K562 (cell line): ENCODE measurements around the gene MBD3. TPM values are rescaled to one million over a fixed set of nuclear protein-coding genes. Genes with fewer than 3 reads are reported as not detected.

ENCODE experiments used
- ATAC-seq: fragments of 200-7000 bp; cut with Tn5 transposase; 3 replicates; pipeline ENCODE4 v1.9.1; 2020; ENCODE audit warnings: moderate library complexity
- BruUV-seq: library from RNA; stranded (reverse); fragments of 400-500 nt; replicated peaks from 2 replicates; lab custom pipeline; 2021; lab: Mats Ljungman, UMichigan
- CTCF ChIA-PET: fragments of 300-600 bp; formaldehyde crosslinking; extraction: SDS; loops from one replicate; lab custom pipeline; 2021; ENCODE audit warnings: low intra/inter-chr PET ratio; lab: Yijun Ruan, JAX
- POLR2A ChIA-PET: fragments of 300-600, 350-650 bp; sonication (Branson Sonifier 250); formaldehyde crosslinking; extraction: SDS; loops from one replicate; lab custom pipeline; 2021; ENCODE audit warnings: antibody characterized with exemption, inconsistent platforms; lab: Yijun Ruan, JAX
- DNase-seq, 4 experiments: peaks; one replicate each; pipeline versions ENCODE4 v3.0.0 to v3.0.0-alpha.2; 2011 to 2018; ENCODE audit warnings: low spot score in 3 of 4, mixed read lengths in 3 of 4; ENCODE audit errors: extremely low read depth in 1 of 4
- FAIRE-seq: peaks from 2 replicates; lab custom pipeline; 2011; peaks lifted over from hg19 to GRCh38; lab: Jason Lieb, UNC
- H2AFZ ChIP-seq: 2 replicates; pipeline ENCODE4 v1.6.0; 2011; ENCODE audit warnings: low read depth, low read length, control low read depth, inconsistent platforms
- H3K27ac ChIP-seq: fragments of 200-600 bp; 3 replicates; pipeline ENCODE4 v1.8.0; 2011; ENCODE audit warnings: low read depth, mild to moderate bottlenecking, control low read depth, inconsistent platforms, low read length, moderate library complexity, mixed read lengths; ENCODE audit errors: extremely low read depth
- H3K27me3 ChIP-seq, 2 experiments: fragments of 300-600 bp in 1 of 2; 2 replicates in 1 of 2; 3 replicates in 1 of 2; pipeline versions ENCODE4 v1.6.0 to v1.8.0; 2011; ENCODE audit warnings: inconsistent platforms in 2 of 2, low read length in 2 of 2, mild to moderate bottlenecking in 1 of 2, mixed read lengths in 1 of 2, moderate library complexity in 1 of 2; ENCODE audit not compliant: control insufficient read depth in 2 of 2, insufficient read depth in 2 of 2
- H3K36me3 ChIP-seq: fragments of 300-600 bp; 3 replicates; pipeline ENCODE4 v1.8.0; 2011; ENCODE audit warnings: mild to moderate bottlenecking, low read length, inconsistent platforms; ENCODE audit not compliant: control insufficient read depth, insufficient read depth
- H3K4me1 ChIP-seq, 2 experiments: fragments of 200-600 bp in 1 of 2; replicated peaks in 1 of 2; 2 replicates in 1 of 2; 3 replicates in 1 of 2; pipeline versions ENCODE4 v1.5.1 to v1.8.0; 2011; ENCODE audit warnings: inconsistent platforms in 2 of 2, low read length in 2 of 2, mild to moderate bottlenecking in 1 of 2, mixed read lengths in 1 of 2, moderate library complexity in 1 of 2; ENCODE audit not compliant: control insufficient read depth in 2 of 2, insufficient read depth in 2 of 2
- H3K4me2 ChIP-seq: 2 replicates; pipeline ENCODE4 v1.6.1; 2011; ENCODE audit warnings: low read length, control low read depth, inconsistent platforms, mixed read lengths; ENCODE audit not compliant: insufficient read depth
- H3K4me3 ChIP-seq: fragments of 200-600 bp; sonication (generic), shearing (Covaris generic); 2 replicates; pipeline ENCODE4 v1.5.1; 2016; ENCODE audit warnings: control low read depth, inconsistent platforms
- H3K79me2 ChIP-seq: fragments of 200-600 bp; 3 replicates; pipeline ENCODE4 v1.8.0; 2011; ENCODE audit warnings: low read length, inconsistent platforms; ENCODE audit not compliant: control insufficient read depth, insufficient read depth
- H3K9ac ChIP-seq, 2 experiments: 2 replicates each; pipeline versions ENCODE4 v1.6.0 to v1.6.1; 2011; ENCODE audit warnings: low read depth in 2 of 2, low read length in 2 of 2, control low read depth in 1 of 2, inconsistent platforms in 1 of 2, mild to moderate bottlenecking in 1 of 2, mixed read lengths in 1 of 2; ENCODE audit not compliant: insufficient read depth in 1 of 2
- H3K9me1 ChIP-seq: one replicate; pipeline ENCODE4 v1.6.0; 2011; ENCODE audit warnings: inconsistent platforms, mild to moderate bottlenecking, low read length, moderate library complexity; ENCODE audit not compliant: control insufficient read depth, insufficient read depth
- H3K9me3 ChIP-seq: replicated peaks from 2 replicates; pipeline ENCODE4 v1.5.1; 2011; ENCODE audit warnings: low read depth, low read length, inconsistent platforms; ENCODE audit not compliant: control insufficient read depth, insufficient read depth
- H4K20me1 ChIP-seq: replicated peaks from 2 replicates; pipeline ENCODE4 v1.6.1; 2011; ENCODE audit warnings: low read length, inconsistent platforms, mixed read lengths; ENCODE audit not compliant: control insufficient read depth, insufficient read depth
- EP400 ChIP-seq: fragments of 450-650 bp; IDR thresholded peaks from 2 replicates; pipeline ENCODE4 v1.6.1; 2017; ENCODE audit warnings: antibody characterized with exemption, mild to moderate bottlenecking, moderate library complexity
- NFE2L1 ChIP-seq: fragments of 450-650 bp; IDR thresholded peaks from 2 replicates; pipeline ENCODE4 v1.6.1; 2016; ENCODE audit warnings: missing genetic modification characterization, low read depth, mild to moderate bottlenecking, missing compliant biosample characterization, moderate library complexity, borderline replicate concordance
- POLR2G ChIP-seq: fragments of 200-400 bp; formaldehyde crosslinking; IDR thresholded peaks from 2 replicates; pipeline ENCODE4 v1.6.1; 2017; ENCODE audit warnings: low read depth, mild to moderate bottlenecking, antibody characterized with exemption, low read length, moderate library complexity
- RFX7 ChIP-seq: fragments of 250-450 bp; sonication (Bioruptor Pico); IDR thresholded peaks from 2 replicates; pipeline ENCODE4 v1.5.1; 2021; ENCODE audit warnings: mild to moderate bottlenecking
- SP2 ChIP-seq: IDR thresholded peaks from 2 replicates; pipeline ENCODE4 v1.6.1; 2011; ENCODE audit warnings: mild to moderate bottlenecking, low read depth, low read length, moderate library complexity; ENCODE audit not compliant: poor library complexity, severe bottlenecking; ENCODE audit errors: extremely low read depth
- ZFP1 ChIP-seq: fragments of 450-650 bp; formaldehyde crosslinking; IDR thresholded peaks from 2 replicates; pipeline ENCODE4 v1.4.0; 2020; ENCODE audit warnings: mild to moderate bottlenecking, mixed read lengths
- ZFX ChIP-seq: sonication (generic); formaldehyde crosslinking; IDR thresholded peaks from 2 replicates; pipeline ENCODE4 v1.8.0; 2022; ENCODE audit warnings: mild to moderate bottlenecking, missing genetic modification reagents, moderate library complexity
- ZNF282 ChIP-seq: sonication (generic); formaldehyde crosslinking; IDR thresholded peaks from 2 replicates; pipeline ENCODE4 v1.8.1; 2023; ENCODE audit warnings: missing genetic modification reagents
- ZNF354B ChIP-seq: fragments of 250-450 bp; sonication (Bioruptor Pico); IDR thresholded peaks from 2 replicates; pipeline ENCODE4 v1.4.0; 2020
- WGBS: fragments of 100-300 bp; shearing (Covaris generic); methylation state at CpG from one replicate; pipeline ENCODE4 v1.1.6; 2016; ENCODE audit warnings: low coverage, mixed read lengths; ENCODE audit not compliant: insufficient coverage; ENCODE audit errors: missing lambda C conversion rate; 5-methylcytosine and 5-hydroxymethylcytosine counted together
- in situ Hi-C: fragments of 300-500 bp; cut with MboI; formaldehyde crosslinking; loops from 4 replicates; pipeline ENCODE4 v1.15.0; 2018; ENCODE audit warnings: inconsistent platforms, mixed read lengths
- intact Hi-C: fragments of 100-400 bp; cut with micrococcal nuclease; formaldehyde crosslinking; loops from 2 replicates; pipeline ENCODE4 v1.14.2; 2022
- polyA plus RNA-seq, 8 experiments: library from polyadenylated mRNA; depleted of rRNA in 4 of 8; stranded (reverse) in 5 of 8; unstranded in 3 of 8; fragments of >200 nt; fragmentation: Nextera tagmentation in 2 of 8; fragmentation: Illumina TruSeq in 1 of 8; extraction: Ambion mirVana in 2 of 8; extraction: Trizol in 1 of 8; gene quantifications; 2 replicates each; pipeline versions ENCODE4 v1.2.1 to v1.2.3, GENCODE V29; 2011 to 2014; ENCODE audit warnings: inconsistent platforms in 1 of 8, missing spikeins in 1 of 8
- total RNA-seq, 7 experiments: library from RNA; depleted of rRNA in 6 of 7; stranded (reverse); fragments of >200 nt in 6 of 7; fragmentation: Illumina TruSeq in 2 of 7; extraction: Trizol in 2 of 7; gene quantifications; 2 replicates each; pipeline versions ENCODE4 v1.2.1 to v1.2.3, GENCODE V29; 2011 to 2021; ENCODE audit warnings: low replicate concordance in 1 of 7
- TF ChIP-seq, protein P1 (sequence below): fragments of 250-450 bp; sonication (Bioruptor Pico); IDR thresholded peaks from 2 replicates; pipeline ENCODE4 v1.4.0; 2020; ENCODE audit warnings: mild to moderate bottlenecking, moderate library complexity, borderline replicate concordance
- TF ChIP-seq, protein P2 (sequence below), 2 experiments: fragments of 450-650 bp; conservative IDR thresholded peaks; 2 replicates each; pipeline ENCODE4 v1.6.1; 2017; ENCODE audit warnings: mild to moderate bottlenecking in 2 of 2, moderate library complexity in 2 of 2

Gene MBD3
- total and polyA plus RNA-seq, 9 of the 15 experiments (the other 6 are each of a cell fraction or from before 2014, with no cell fraction given) = 0.24 to 137 (median 30.9) TPM

DNA sequence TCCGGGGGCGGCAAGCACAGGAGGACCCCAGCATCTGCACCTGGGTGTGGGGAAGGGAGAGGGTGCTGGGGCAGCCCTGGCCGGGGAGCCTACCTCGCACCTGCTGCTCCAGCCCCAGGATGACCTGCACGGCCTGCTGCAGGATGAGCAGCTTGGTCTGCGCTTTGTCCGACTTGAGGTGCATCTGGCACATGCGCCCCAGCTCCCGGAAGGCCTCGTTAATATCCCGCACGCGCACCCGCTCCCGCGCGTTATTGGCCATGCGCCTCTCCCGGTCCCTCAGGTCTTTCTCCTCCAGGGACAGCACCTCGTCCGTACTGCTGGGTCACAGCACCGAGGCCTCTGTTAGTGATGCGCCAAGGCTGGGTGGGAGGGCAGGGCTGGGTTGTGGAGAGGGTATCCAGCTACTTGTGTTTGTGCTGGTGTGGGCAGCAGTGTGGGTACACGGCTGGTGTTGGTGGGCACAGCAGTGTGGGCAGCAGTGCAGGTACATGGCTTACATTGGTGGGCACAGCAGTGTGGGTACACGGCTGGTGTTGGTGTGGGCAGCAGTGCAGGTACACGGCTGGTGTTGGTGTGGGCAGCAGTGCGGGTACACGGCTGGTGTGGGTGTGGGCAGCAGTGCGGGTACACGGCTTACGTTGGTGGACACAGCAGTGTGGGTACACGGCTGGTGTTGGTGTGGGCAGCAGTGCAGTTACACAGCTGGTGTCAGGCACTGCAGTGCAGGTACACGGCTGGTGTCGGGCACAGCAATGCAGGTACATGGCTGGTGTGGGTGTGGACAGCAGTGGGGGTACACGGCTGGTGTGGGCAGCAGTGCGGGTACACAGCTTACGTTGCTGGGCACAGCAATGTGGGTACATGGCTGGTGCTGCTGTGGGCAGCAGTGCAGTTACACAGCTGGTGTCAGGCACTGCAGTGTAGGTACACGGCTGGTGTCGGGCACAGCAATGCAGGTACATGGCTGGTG lies 19.7 kb upstream of the MBD3 start (continued):
- TF ChIP-seq ZNF282 (CRISPR knock-in tag) = no peak
- TF ChIP-seq, protein P1, sequence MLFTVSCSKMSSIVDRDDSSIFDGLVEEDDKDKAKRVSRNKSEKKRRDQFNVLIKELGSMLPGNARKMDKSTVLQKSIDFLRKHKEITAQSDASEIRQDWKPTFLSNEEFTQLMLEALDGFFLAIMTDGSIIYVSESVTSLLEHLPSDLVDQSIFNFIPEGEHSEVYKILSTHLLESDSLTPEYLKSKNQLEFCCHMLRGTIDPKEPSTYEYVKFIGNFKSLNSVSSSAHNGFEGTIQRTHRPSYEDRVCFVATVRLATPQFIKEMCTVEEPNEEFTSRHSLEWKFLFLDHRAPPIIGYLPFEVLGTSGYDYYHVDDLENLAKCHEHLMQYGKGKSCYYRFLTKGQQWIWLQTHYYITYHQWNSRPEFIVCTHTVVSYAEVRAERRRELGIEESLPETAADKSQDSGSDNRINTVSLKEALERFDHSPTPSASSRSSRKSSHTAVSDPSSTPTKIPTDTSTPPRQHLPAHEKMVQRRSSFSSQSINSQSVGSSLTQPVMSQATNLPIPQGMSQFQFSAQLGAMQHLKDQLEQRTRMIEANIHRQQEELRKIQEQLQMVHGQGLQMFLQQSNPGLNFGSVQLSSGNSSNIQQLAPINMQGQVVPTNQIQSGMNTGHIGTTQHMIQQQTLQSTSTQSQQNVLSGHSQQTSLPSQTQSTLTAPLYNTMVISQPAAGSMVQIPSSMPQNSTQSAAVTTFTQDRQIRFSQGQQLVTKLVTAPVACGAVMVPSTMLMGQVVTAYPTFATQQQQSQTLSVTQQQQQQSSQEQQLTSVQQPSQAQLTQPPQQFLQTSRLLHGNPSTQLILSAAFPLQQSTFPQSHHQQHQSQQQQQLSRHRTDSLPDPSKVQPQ (CRISPR knock-in tag) = no peak
- no peak for TF ChIP-seq EP400
- TF ChIP-seq SP2 = no peak

DNA sequence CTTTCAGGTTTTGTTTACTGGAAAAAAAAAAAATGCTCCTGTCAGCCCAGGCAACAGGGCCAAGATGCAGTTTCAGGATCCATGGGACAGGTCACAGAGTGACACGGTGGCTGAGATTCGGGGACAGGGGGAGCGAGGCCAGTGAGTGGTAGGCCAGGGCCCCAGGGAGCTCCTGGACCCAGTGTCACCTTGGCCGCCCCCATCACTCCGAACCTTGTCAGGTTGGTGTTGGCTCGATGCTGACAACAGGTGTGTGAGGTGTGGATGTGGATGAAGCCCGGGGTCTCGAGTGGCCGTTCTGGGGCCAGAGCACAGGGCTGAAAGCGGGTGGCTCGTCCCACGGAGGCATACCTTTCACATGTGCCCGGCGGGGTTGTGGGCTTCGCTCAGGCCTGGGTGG lies 18.7 kb upstream of the MBD3 start:
- Histone ChIP-seq H4K20me1 (no peaks in the 10 kb centered on the region), H3K9me3 (no peaks in the 10 kb centered on the region), H3K9ac (no peak overlapping the region), H3K27ac (no peak overlapping the region), H3K4me1 (peaks cover under 1 to 43% of the 10 kb centered on the region in 2 experiments; a peak in 3 of 5 replicates), H3K9me1 (no peaks in the 10 kb centered on the region), H3K79me2 (no peaks in the 10 kb centered on the region), H3K4me2 (no peak overlapping the region), H3K4me3 (no peak overlapping the region), H2AFZ (no peak overlapping the region), H3K27me3 (no peaks in the 10 kb centered on the region), H3K36me3 (peaks cover 67% of the 10 kb centered on the region; the same call in 2 of the 3 replicates)
- TSS peak; percentile 66 for BruUV-seq
- ATAC-seq = no peak
- intact Hi-C loops (no loop called here), in situ Hi-C loops (no loop called here)
- CTCF ChIA-PET = no interaction called here
- POLR2A ChIA-PET = no interaction called here
- DNase-seq = no peak
- FAIRE-seq = no peak
- TF ChIP-seq, protein P2, sequence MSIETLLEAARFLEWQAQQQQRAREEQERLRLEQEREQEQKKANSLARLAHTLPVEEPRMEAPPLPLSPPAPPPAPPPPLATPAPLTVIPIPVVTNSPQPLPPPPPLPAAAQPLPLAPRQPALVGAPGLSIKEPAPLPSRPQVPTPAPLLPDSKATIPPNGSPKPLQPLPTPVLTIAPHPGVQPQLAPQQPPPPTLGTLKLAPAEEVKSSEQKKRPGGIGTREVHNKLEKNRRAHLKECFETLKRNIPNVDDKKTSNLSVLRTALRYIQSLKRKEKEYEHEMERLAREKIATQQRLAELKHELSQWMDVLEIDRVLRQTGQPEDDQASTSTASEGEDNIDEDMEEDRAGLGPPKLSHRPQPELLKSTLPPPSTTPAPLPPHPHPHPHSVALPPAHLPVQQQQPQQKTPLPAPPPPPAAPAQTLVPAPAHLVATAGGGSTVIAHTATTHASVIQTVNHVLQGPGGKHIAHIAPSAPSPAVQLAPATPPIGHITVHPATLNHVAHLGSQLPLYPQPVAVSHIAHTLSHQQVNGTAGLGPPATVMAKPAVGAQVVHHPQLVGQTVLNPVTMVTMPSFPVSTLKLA (conservative IDR thresholded peaks at IDR 0.05) = no peak
- no peak for TF ChIP-seq RFX7 (CRISPR knock-in tag)
- TF ChIP-seq ZFX = no peak
- TF ChIP-seq POLR2G = 0 out of 2 replicates have a peak, but pooled peaks have one; percentile 19
- TF ChIP-seq ZFP1 (CRISPR knock-in tag) = no peak
- TF ChIP-seq ZNF354B = no peak
- TF ChIP-seq NFE2L1 (tag) = no peak
- 90% methylated on average over 11 of the region's 15 CpGs for WGBS
